ENCODE measurements around the gene SLC9A7. TPM values are rescaled to one million over a fixed set of nuclear protein-coding genes. Genes with fewer than 3 reads are reported as not detected.

SLC9A7 gene
- polyA plus RNA-seq, 1 experiment = 21.5 TPM

GRCh38 chrX:46624090-46624786, 134.7 kb downstream of the SLC9A7 start:
- H3K36me3 ChIP-seq (ENCODE audit: control insufficient read depth, insufficient read depth, low read length) = no peaks in the 10 kb centered on the region
- CTCF ChIA-PET = no interaction called here
- no peak for TF ChIP-seq CTCF (IDR thresholded peaks at IDR 0.05; ENCODE audit: insufficient read depth, low read depth, low read length)
- POLR2A ChIA-PET = no interaction called here
- no peaks in the 10 kb centered on the region for H3K27me3 ChIP-seq (ENCODE audit: control insufficient read depth, insufficient read depth, low read length)
- no peak for DNase-seq (ENCODE audit: low read depth)
- H3K4me3 ChIP-seq (ENCODE audit: low read depth, low read length) = no peak overlapping the region

DNA sequence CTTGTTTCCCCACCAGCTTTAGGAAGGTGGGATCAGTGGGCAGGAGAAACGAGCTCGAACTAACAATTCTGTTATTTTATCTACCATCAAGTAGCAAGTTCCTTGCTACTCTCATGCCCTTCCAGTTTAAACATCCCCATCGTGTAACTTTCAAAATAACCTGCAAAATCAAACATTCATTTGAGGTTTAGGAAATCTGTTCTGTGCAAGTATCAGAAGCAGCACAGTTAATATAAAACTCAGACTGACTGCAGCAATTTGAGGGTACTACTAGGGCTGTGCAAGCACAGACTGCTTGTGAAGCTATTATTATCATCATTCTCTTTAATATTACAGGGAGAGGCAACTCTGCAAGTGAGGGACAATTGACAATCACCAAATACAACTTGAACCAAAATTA, 137.3 kb downstream of the SLC9A7 start:
- no peak overlapping the region for H3K4me3 ChIP-seq (ENCODE audit: low read depth, low read length)
- DNase-seq (ENCODE audit: low read depth) = no peak
- no peaks in the 10 kb centered on the region for H3K36me3 ChIP-seq (ENCODE audit: control insufficient read depth, insufficient read depth, low read length)
- CTCF ChIA-PET = interaction anchor here (1.2 kb wide), 1 partner anchor 14 kb away, joined by 3 read pairs; no protein-coding TSS in a partner anchor
- H3K27me3 ChIP-seq (ENCODE audit: control insufficient read depth, insufficient read depth, low read length) = no peaks in the 10 kb centered on the region
- POLR2A ChIA-PET = no interaction called here
- no peak for TF ChIP-seq CTCF (IDR thresholded peaks at IDR 0.05; ENCODE audit: insufficient read depth, low read depth, low read length)

DNA sequence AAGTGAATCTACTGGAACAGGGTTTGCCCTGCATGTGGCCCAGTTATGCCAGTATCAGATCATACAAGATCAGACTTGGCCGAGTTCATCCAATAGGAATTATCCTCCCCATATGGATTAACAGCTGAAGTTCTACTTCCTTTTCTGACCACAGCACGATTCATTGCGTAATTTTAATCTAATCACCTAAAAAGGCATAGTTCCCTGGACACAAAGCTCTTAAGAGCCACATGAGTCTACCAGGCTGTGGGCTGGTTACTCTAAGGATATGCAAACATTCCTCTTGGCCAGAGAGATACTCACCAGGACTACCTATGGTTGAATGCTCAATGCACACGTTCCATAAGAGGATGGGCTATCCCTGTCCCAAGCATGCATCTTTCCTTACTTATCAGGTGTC, 138.4 kb downstream of the SLC9A7 start:
- TF ChIP-seq CTCF (IDR thresholded peaks at IDR 0.05; ENCODE audit: insufficient read depth, low read depth, low read length) = no peak
- Histone ChIP-seq H3K4me3 (ENCODE audit: low read depth, low read length) (no peak overlapping the region), H3K27me3 (ENCODE audit: control insufficient read depth, insufficient read depth, low read length) (no peaks in the 10 kb centered on the region), H3K36me3 (ENCODE audit: control insufficient read depth, insufficient read depth, low read length) (no peaks in the 10 kb centered on the region)
- POLR2A ChIA-PET = no interaction called here
- DNase-seq (ENCODE audit: low read depth) = no peak
- CTCF ChIA-PET = interaction anchor here (1.2 kb wide), 1 partner anchor 15 kb away, joined by 3 read pairs; no protein-coding TSS in a partner anchor

- DNase-seq (ENCODE audit: low read depth) = no peak
- ChIA-PET CTCF (no interaction called here), POLR2A (no interaction called here)
- no peak for TF ChIP-seq CTCF (IDR thresholded peaks at IDR 0.05; ENCODE audit: insufficient read depth, low read depth, low read length)
- no peak overlapping the region for H3K4me3 ChIP-seq (ENCODE audit: low read depth, low read length)
- H3K36me3 ChIP-seq (ENCODE audit: control insufficient read depth, insufficient read depth, low read length) = no peaks in the 10 kb centered on the region; the same call in 1 of the 2 replicates
- no peaks in the 10 kb centered on the region for H3K27me3 ChIP-seq (ENCODE audit: control insufficient read depth, insufficient read depth, low read length)
These were observed 140.0 kb downstream of the SLC9A7 start for GRCh38 chrX:46618947-46619346.

DNA sequence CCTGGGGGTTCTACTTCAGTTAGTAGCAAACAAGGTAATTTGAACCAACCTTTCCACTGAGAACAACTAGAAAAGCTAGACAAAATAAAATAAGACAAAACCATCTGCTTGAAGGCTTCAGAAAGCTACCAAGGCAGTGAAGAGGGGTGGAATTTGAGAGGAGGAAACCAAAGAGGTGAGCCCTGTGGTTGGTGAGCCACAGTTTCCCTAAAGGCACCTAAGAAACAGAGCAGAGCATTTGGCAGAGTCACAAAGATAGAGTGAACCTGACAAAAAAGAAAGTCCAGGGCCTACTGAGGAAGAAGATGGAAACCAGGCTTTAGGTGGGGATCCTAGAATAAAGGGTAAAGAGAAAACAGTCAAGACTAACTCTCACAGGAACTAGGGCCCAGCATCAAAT, 141.0 kb downstream of the SLC9A7 start:
- H3K4me3 ChIP-seq (ENCODE audit: low read depth, low read length) = no peak overlapping the region
- CTCF ChIA-PET = no interaction called here
- TF ChIP-seq CTCF (IDR thresholded peaks at IDR 0.05; ENCODE audit: insufficient read depth, low read depth, low read length) = no peak
- no peak for DNase-seq (ENCODE audit: low read depth)
- H3K27me3 ChIP-seq (ENCODE audit: control insufficient read depth, insufficient read depth, low read length) = no peaks in the 10 kb centered on the region
- POLR2A ChIA-PET = no interaction called here
- H3K36me3 ChIP-seq (ENCODE audit: control insufficient read depth, insufficient read depth, low read length) = no peaks in the 10 kb centered on the region; the same call in 1 of the 2 replicates

Measured in BJ (cell line).